SK-N-SH (cell line): ENCODE data around the gene RPEL1. TPM values are rescaled to one million over a fixed set of nuclear protein-coding genes. Genes with fewer than 3 reads are reported as not detected.

ENCODE experiments used
- CTCF ChIA-PET: fragments of 300-600, 350-600 bp; formaldehyde crosslinking; extraction: SDS; loops from one replicate; lab custom pipeline; 2021; lab: Yijun Ruan, JAX
- POLR2A ChIA-PET: fragments of 350-600 bp; sonication (Branson Sonifier 250); formaldehyde crosslinking; extraction: SDS; loops from one replicate; lab custom pipeline; 2020; ENCODE audit warnings: antibody characterized with exemption, inconsistent platforms; lab: Yijun Ruan, JAX
- DNase-seq: peaks from one replicate; pipeline ENCODE4 v3.0.0; 2012
- H2AFZ ChIP-seq: fragments of 200-600 bp; sonication (generic); 2 replicates; pipeline ENCODE4 v1.8.1; 2016; ENCODE audit warnings: antibody characterized with exemption, mild to moderate bottlenecking, low read depth
- H3F3A ChIP-seq: fragments of 200-600 bp; sonication (generic); replicated peaks from 2 replicates; pipeline ENCODE3; 2016; ENCODE audit warnings: antibody characterized with exemption, mild to moderate bottlenecking; ENCODE audit not compliant: insufficient read depth
- H3K27ac ChIP-seq, 2 experiments: fragments of 200-500 bp in 1 of 2; fragments of 200-600 bp in 1 of 2; sonication (Bioruptor generic) in 1 of 2; sonication (generic), shearing (Covaris generic) in 1 of 2; 2 replicates each; pipeline versions ENCODE4 v1.5.1 to v1.6.1; 2014 to 2016; ENCODE audit warnings: low read depth in 2 of 2, inconsistent platforms in 1 of 2, low read length in 1 of 2, mild to moderate bottlenecking in 1 of 2, mixed read lengths in 1 of 2
- H3K27me3 ChIP-seq: fragments of 200-600 bp; sonication (generic), shearing (Covaris generic); 2 replicates; pipeline ENCODE4 v1.6.1; 2016; ENCODE audit warnings: mixed run types; ENCODE audit not compliant: insufficient read depth
- H3K36me3 ChIP-seq, 2 experiments: fragments of 200-500 bp in 1 of 2; fragments of 200-600 bp in 1 of 2; sonication (Bioruptor generic) in 1 of 2; sonication (generic) in 1 of 2; replicated peaks in 1 of 2; 2 replicates each; pipeline versions ENCODE3 to v1.5.1; 2014 to 2016; ENCODE audit warnings: low read length in 1 of 2, mild to moderate bottlenecking in 1 of 2; ENCODE audit not compliant: insufficient read depth in 2 of 2, control insufficient read depth in 1 of 2
- H3K4me1 ChIP-seq, 2 experiments: fragments of 200-500 bp in 1 of 2; fragments of 200-600 bp in 1 of 2; sonication (Bioruptor generic) in 1 of 2; sonication (generic), shearing (Covaris generic) in 1 of 2; 2 replicates each; pipeline versions ENCODE4 v1.5.1 to v1.6.1; 2014 to 2016; ENCODE audit warnings: low read depth in 1 of 2, low read length in 1 of 2, mixed run types in 1 of 2; ENCODE audit not compliant: insufficient read depth in 2 of 2, control insufficient read depth in 1 of 2
- H3K4me2 ChIP-seq: fragments of 200-600 bp; sonication (generic), shearing (Covaris generic); 2 replicates; pipeline ENCODE4 v1.6.1; 2017; ENCODE audit warnings: mixed run types
- H3K4me3 ChIP-seq, 2 experiments: fragments of 200-500 bp in 1 of 2; fragments of 200-600 bp in 1 of 2; sonication (Bioruptor generic) in 1 of 2; sonication (generic), shearing (Covaris generic) in 1 of 2; 2 replicates each; pipeline versions ENCODE4 v1.5.1 to v1.8.1; 2014 to 2016; ENCODE audit warnings: low read depth in 2 of 2, inconsistent platforms in 1 of 2, low read length in 1 of 2, mild to moderate bottlenecking in 1 of 2, mixed read lengths in 1 of 2, moderate library complexity in 1 of 2
- H3K79me2 ChIP-seq: fragments of 200-600 bp; sonication (generic); 2 replicates; pipeline ENCODE4 v1.8.1; 2017; ENCODE audit warnings: mild to moderate bottlenecking; ENCODE audit not compliant: insufficient read depth
- H3K9ac ChIP-seq: fragments of 200-600 bp; sonication (generic); 2 replicates; pipeline ENCODE4 v1.6.1; 2017; ENCODE audit warnings: mixed run types
- H3K9me2 ChIP-seq: fragments of 200-600 bp; sonication (generic); 2 replicates; pipeline ENCODE4 v1.6.1; 2017; ENCODE audit warnings: mixed run types
- H3K9me3 ChIP-seq: fragments of 200-600 bp; sonication (generic); 2 replicates; pipeline ENCODE4 v1.6.1; 2017; ENCODE audit warnings: mixed run types, mild to moderate bottlenecking, moderate library complexity
- H4K20me1 ChIP-seq: fragments of 200-600 bp; sonication (generic); 2 replicates; pipeline ENCODE4 v1.6.1; 2017; ENCODE audit warnings: mild to moderate bottlenecking, mixed run types; ENCODE audit not compliant: insufficient read depth
- CHD2 ChIP-seq: fragments of 150-350 bp; IDR thresholded peaks from 2 replicates; pipeline ENCODE4 v1.6.1; 2018; ENCODE audit warnings: low read length; ENCODE audit not compliant: partially characterized antibody
- EP300 ChIP-seq, 2 experiments: IDR thresholded peaks; 2 replicates each; pipeline versions ENCODE4 v1.4.0 to v1.6.1; 2012; ENCODE audit warnings: borderline replicate concordance in 1 of 2, low read depth in 1 of 2, low read length in 1 of 2
- EZH2phosphoT487 ChIP-seq: fragments of 200-600 bp; sonication (generic); IDR thresholded peaks from 2 replicates; pipeline ENCODE4 v1.6.1; 2017; ENCODE audit warnings: low read depth, mixed run types, mild to moderate bottlenecking, antibody characterized with exemption, moderate library complexity, borderline replicate concordance
- FOSL2 ChIP-seq: IDR thresholded peaks from 2 replicates; pipeline ENCODE4 v1.4.0; 2012; ENCODE audit warnings: low read depth, mild to moderate bottlenecking, moderate library complexity, borderline replicate concordance
- GABPA ChIP-seq: IDR thresholded peaks from 2 replicates; pipeline ENCODE4 v1.4.0; 2012; ENCODE audit warnings: low read depth, mild to moderate bottlenecking
- GATA2 ChIP-seq: sonication (generic); formaldehyde crosslinking; IDR thresholded peaks from 2 replicates; pipeline ENCODE4 v1.5.0; 2020; ENCODE audit warnings: mild to moderate bottlenecking, missing genetic modification reagents
- JUND ChIP-seq: IDR thresholded peaks from 2 replicates; pipeline ENCODE4 v1.4.0; 2012
- MEF2A ChIP-seq: IDR thresholded peaks from 2 replicates; pipeline ENCODE4 v1.4.0; 2012; ENCODE audit warnings: low read depth, borderline replicate concordance
- NFIC ChIP-seq: IDR thresholded peaks from 2 replicates; pipeline ENCODE4 v1.4.0; 2012; ENCODE audit warnings: borderline replicate concordance
- RAD21 ChIP-seq: IDR thresholded peaks from 2 replicates; pipeline ENCODE4 v1.6.1; 2012; ENCODE audit warnings: mild to moderate bottlenecking, low read length
- RFX5 ChIP-seq: IDR thresholded peaks from 2 replicates; pipeline ENCODE4 v1.6.1; 2012; ENCODE audit warnings: mild to moderate bottlenecking, improper control_type of control experiment, low read length
- RXRA ChIP-seq: IDR thresholded peaks from 2 replicates; pipeline ENCODE4 v1.4.0; 2012; ENCODE audit warnings: low read depth, mild to moderate bottlenecking, borderline replicate concordance
- TEAD4 ChIP-seq: IDR thresholded peaks from 2 replicates; pipeline ENCODE4 v1.4.0; 2012; ENCODE audit warnings: mild to moderate bottlenecking, borderline replicate concordance; ENCODE audit not compliant: insufficient read depth
- YY1 ChIP-seq: IDR thresholded peaks from 2 replicates; pipeline ENCODE4 v1.4.0; 2012; ENCODE audit warnings: low read depth, mild to moderate bottlenecking
- WGBS: methylation state at CpG from one replicate; pipeline ENCODE4 v1.1.6; 2017; ENCODE audit warnings: low lambda C conversion rate; 5-methylcytosine and 5-hydroxymethylcytosine counted together
- polyA plus RNA-seq, 3 experiments: library from polyadenylated mRNA; depleted of rRNA; stranded (reverse); fragments of >200 nt; gene quantifications; 2 replicates each; pipeline ENCODE4 v1.2.3, GENCODE V29; 2012
- TF ChIP-seq, protein P1 (sequence below): IDR thresholded peaks from 2 replicates; pipeline ENCODE4 v1.4.0; 2012; ENCODE audit warnings: low read depth
- TF ChIP-seq, protein P2 (sequence below): IDR thresholded peaks from 2 replicates; pipeline ENCODE4; 2012
- TF ChIP-seq, protein P3 (sequence below): fragments of 200-600 bp; sonication (generic); IDR thresholded peaks from 2 replicates; pipeline ENCODE4 v1.6.1; 2017; ENCODE audit warnings: antibody characterized with exemption, mild to moderate bottlenecking, moderate library complexity
- TF ChIP-seq, protein P4 (sequence below): IDR thresholded peaks from 2 replicates; pipeline ENCODE4 v1.6.1; 2012; ENCODE audit warnings: mild to moderate bottlenecking, low read depth, low read length, moderate library complexity

Gene RPEL1
- polyA plus RNA-seq, 1 of the 3 experiments (the other 2 are of a cell fraction) = not detected

DNA sequence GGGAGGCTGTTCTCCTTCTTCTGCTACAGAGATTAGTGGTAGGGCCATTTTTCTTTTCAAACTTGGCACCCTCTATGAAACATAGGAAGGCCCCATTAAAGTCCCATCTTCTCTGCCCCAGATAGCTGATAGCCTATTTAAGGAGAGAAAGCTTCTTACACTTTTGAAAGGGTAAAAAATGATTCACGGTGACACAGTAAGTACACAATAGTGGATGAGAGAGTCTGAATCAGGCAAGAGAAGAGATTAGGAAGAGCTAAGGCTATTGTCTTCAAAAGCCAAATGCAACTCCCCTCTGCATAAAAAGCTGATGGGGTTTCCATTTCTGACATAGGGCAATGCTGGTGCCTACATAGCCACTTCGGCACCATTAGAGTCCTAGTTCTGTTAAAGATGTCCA lies 34.8 kb downstream of the RPEL1 start:
- no peak for DNase-seq
- no peak overlapping the region for H3K4me2 ChIP-seq
- ChIA-PET CTCF (no interaction called here), POLR2A (no interaction called here)
- H3F3A ChIP-seq = peaks cover 3% of the 10 kb centered on the region
- H3K9me3 ChIP-seq = no peaks in the 10 kb centered on the region
- H4K20me1 ChIP-seq = peaks cover 17% of the 10 kb centered on the region; the same call in 1 of the 2 replicates
- no peak overlapping the region for H3K9ac ChIP-seq
- peaks cover 0 to 22% of the 10 kb centered on the region in 2 experiments; a peak in 2 of 4 replicates for H3K4me1 ChIP-seq
- peaks cover 6% of the 10 kb centered on the region; the same call in 1 of the 2 replicates for H3K27me3 ChIP-seq
- TF ChIP-seq, protein P1, sequence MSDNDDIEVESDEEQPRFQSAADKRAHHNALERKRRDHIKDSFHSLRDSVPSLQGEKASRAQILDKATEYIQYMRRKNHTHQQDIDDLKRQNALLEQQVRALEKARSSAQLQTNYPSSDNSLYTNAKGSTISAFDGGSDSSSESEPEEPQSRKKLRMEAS = no peak
- TF ChIP-seq RXRA (no peak), YY1 (no peak), NFIC (no peak), RFX5 (no peak), MEF2A (no peak), FOSL2 (no peak), TEAD4 (no peak), GATA2 (CRISPR knock-in tag) (no peak), RAD21 (no peak), GABPA (no peak), CHD2 (no peak), EZH2phosphoT487 (no peak), JUND (no peak), EP300 (IDR thresholded peaks at IDR 0.05; ENCODE audit: borderline replicate concordance in 1 of 2, low read depth in 1 of 2, low read length in 1 of 2) (no peak)
- TF ChIP-seq, protein P2, sequence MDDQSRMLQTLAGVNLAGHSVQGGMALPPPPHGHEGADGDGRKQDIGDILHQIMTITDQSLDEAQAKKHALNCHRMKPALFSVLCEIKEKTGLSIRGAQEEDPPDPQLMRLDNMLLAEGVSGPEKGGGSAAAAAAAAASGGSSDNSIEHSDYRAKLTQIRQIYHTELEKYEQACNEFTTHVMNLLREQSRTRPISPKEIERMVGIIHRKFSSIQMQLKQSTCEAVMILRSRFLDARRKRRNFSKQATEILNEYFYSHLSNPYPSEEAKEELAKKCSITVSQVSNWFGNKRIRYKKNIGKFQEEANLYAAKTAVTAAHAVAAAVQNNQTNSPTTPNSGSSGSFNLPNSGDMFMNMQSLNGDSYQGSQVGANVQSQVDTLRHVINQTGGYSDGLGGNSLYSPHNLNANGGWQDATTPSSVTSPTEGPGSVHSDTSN = no peak
- TF ChIP-seq, protein P3, sequence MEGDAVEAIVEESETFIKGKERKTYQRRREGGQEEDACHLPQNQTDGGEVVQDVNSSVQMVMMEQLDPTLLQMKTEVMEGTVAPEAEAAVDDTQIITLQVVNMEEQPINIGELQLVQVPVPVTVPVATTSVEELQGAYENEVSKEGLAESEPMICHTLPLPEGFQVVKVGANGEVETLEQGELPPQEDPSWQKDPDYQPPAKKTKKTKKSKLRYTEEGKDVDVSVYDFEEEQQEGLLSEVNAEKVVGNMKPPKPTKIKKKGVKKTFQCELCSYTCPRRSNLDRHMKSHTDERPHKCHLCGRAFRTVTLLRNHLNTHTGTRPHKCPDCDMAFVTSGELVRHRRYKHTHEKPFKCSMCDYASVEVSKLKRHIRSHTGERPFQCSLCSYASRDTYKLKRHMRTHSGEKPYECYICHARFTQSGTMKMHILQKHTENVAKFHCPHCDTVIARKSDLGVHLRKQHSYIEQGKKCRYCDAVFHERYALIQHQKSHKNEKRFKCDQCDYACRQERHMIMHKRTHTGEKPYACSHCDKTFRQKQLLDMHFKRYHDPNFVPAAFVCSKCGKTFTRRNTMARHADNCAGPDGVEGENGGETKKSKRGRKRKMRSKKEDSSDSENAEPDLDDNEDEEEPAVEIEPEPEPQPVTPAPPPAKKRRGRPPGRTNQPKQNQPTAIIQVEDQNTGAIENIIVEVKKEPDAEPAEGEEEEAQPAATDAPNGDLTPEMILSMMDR = no peak
- TF ChIP-seq, protein P4, sequence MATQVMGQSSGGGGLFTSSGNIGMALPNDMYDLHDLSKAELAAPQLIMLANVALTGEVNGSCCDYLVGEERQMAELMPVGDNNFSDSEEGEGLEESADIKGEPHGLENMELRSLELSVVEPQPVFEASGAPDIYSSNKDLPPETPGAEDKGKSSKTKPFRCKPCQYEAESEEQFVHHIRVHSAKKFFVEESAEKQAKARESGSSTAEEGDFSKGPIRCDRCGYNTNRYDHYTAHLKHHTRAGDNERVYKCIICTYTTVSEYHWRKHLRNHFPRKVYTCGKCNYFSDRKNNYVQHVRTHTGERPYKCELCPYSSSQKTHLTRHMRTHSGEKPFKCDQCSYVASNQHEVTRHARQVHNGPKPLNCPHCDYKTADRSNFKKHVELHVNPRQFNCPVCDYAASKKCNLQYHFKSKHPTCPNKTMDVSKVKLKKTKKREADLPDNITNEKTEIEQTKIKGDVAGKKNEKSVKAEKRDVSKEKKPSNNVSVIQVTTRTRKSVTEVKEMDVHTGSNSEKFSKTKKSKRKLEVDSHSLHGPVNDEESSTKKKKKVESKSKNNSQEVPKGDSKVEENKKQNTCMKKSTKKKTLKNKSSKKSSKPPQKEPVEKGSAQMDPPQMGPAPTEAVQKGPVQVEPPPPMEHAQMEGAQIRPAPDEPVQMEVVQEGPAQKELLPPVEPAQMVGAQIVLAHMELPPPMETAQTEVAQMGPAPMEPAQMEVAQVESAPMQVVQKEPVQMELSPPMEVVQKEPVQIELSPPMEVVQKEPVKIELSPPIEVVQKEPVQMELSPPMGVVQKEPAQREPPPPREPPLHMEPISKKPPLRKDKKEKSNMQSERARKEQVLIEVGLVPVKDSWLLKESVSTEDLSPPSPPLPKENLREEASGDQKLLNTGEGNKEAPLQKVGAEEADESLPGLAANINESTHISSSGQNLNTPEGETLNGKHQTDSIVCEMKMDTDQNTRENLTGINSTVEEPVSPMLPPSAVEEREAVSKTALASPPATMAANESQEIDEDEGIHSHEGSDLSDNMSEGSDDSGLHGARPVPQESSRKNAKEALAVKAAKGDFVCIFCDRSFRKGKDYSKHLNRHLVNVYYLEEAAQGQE = no peak
- H2AFZ ChIP-seq = no peak overlapping the region
- H3K27ac ChIP-seq = no peak overlapping the region
- H3K9me2 ChIP-seq = peaks cover 5% of the 10 kb centered on the region; the same call in 1 of the 2 replicates
- H3K79me2 ChIP-seq = no peaks in the 10 kb centered on the region
- WGBS = 80% methylated on average over 2 of the region's 2 CpGs
- no peak overlapping the region for H3K4me3 ChIP-seq
- no peaks in the 10 kb centered on the region for H3K36me3 ChIP-seq
